ENCODE measurements around the gene BAHCC1. TPM values are rescaled to one million over a fixed set of nuclear protein-coding genes. Genes with fewer than 3 reads are reported as not detected.
A peak's percentile ranks its signal among the peaks of the same experiment; 100 is the strongest.

Gene BAHCC1
- total and polyA plus RNA-seq, 2 of the 4 experiments (the other 2 are of a cell fraction) = 0.36 to 7.8 TPM

- Histone ChIP-seq H3K23ac (ENCODE audit: low read depth, low read length) (peak overlapping the region; percentile 80), H2AK9ac (replicated peaks; ENCODE audit: low read depth, low read length, poor library complexity) (peak overlapping the region; percentile 92), H4K8ac (ENCODE audit: low read depth in 2 of 2, low read length in 2 of 2) (peak overlapping the region; percentile 76 to 89), H4K20me1 (ENCODE audit: insufficient read depth, low read length) (peaks cover 10% of the 10 kb centered on the region), H4K91ac (ENCODE audit: insufficient read depth, low read depth, low read length) (peak overlapping the region; percentile 36), H3K4me2 (ENCODE audit: low read depth, low read length) (peak overlapping the region; percentile 90), H2BK15ac (ENCODE audit: low read depth, low read length) (peak overlapping the region; percentile 47; the same call in 2 of the 3 replicates), H3K4ac (ENCODE audit: low read depth, low read length) (peak overlapping the region; percentile 93), H2AK5ac (ENCODE audit: low read depth, low read length) (peak overlapping the region; percentile 96), H2BK120ac (ENCODE audit: low read depth, low read length) (peak overlapping the region; percentile 90), H3K9ac (ENCODE audit: low read depth, low read length) (peak overlapping the region; percentile 80), H4K5ac (ENCODE audit: low read depth, low read length) (peak overlapping the region; percentile 95), H2BK20ac (ENCODE audit: low read depth, low read length) (peak overlapping the region; percentile 48; the same call in 1 of the 2 replicates), H3K56ac (ENCODE audit: extremely low read depth, insufficient read depth, low read length) (peak overlapping the region; percentile 79), H3K4me3 (ENCODE audit: insufficient read depth, low read depth, low read length) (peak overlapping the region; percentile 48), H3K4me1 (ENCODE audit: control insufficient read depth, insufficient read depth, low read length) (peaks cover 24% of the 10 kb centered on the region), H3K79me1 (ENCODE audit: low read depth in 1 of 2, low read length in 2 of 2) (peaks cover 11 to 32% of the 10 kb centered on the region in 2 experiments; a peak in 3 of 4 replicates), H3K9me3 (ENCODE audit: control insufficient read depth, insufficient read depth, low read length) (no peaks in the 10 kb centered on the region), H3K27me3 (ENCODE audit: control insufficient read depth, insufficient read depth, low read length) (no peaks in the 10 kb centered on the region), H3K18ac (ENCODE audit: low read depth, low read length) (peak overlapping the region; percentile 90), H3K9me1 (ENCODE audit: insufficient read depth, low read length) (no peaks in the 10 kb centered on the region), H2BK5ac (ENCODE audit: low read depth, low read length, poor library complexity, severe bottlenecking) (peak overlapping the region; percentile 96), H2AFZ (replicated peaks; ENCODE audit: low read length, poor library complexity) (peak overlapping the region; percentile 85), H3K14ac (replicated peaks; ENCODE audit: low read depth, low read length) (peak overlapping the region; percentile 88), H3K27ac (ENCODE audit: insufficient read depth, low read length) (peak overlapping the region; percentile 90), H3K36me3 (ENCODE audit: control insufficient read depth, insufficient read depth, low read length) (no peaks in the 10 kb centered on the region; the same call in 1 of the 2 replicates)
- DNase-seq (peak; percentile 49), ATAC-seq (ENCODE audit: low read depth) (no peak)
- intact Hi-C loops (cut with micrococcal nuclease) = loop anchor here (1.0 kb wide), 1 partner anchor 86 kb away; no protein-coding TSS in a partner anchor
- CTCF ChIA-PET = interaction anchor here (1.1 kb wide), 1 partner anchor 43 kb away, joined by 4 read pairs; no protein-coding TSS in a partner anchor
- in situ Hi-C loops (cut with MboI; ENCODE audit: low sequenced_read_pairs) = no loop called here
- no peak for TF ChIP-seq RFX5 (IDR thresholded peaks at IDR 0.05; ENCODE audit: low read depth, low read length)
- TF ChIP-seq RCOR1 (IDR thresholded peaks at IDR 0.05; ENCODE audit: insufficient replicate concordance, low read length) = no peak
- TF ChIP-seq, protein P1, sequence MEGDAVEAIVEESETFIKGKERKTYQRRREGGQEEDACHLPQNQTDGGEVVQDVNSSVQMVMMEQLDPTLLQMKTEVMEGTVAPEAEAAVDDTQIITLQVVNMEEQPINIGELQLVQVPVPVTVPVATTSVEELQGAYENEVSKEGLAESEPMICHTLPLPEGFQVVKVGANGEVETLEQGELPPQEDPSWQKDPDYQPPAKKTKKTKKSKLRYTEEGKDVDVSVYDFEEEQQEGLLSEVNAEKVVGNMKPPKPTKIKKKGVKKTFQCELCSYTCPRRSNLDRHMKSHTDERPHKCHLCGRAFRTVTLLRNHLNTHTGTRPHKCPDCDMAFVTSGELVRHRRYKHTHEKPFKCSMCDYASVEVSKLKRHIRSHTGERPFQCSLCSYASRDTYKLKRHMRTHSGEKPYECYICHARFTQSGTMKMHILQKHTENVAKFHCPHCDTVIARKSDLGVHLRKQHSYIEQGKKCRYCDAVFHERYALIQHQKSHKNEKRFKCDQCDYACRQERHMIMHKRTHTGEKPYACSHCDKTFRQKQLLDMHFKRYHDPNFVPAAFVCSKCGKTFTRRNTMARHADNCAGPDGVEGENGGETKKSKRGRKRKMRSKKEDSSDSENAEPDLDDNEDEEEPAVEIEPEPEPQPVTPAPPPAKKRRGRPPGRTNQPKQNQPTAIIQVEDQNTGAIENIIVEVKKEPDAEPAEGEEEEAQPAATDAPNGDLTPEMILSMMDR (conservative IDR thresholded peaks at IDR 0.05; ENCODE audit: low read depth, low read length) = no peak
- no peak for TF ChIP-seq CHD1 (IDR thresholded peaks at IDR 0.05; ENCODE audit: low read depth, low read length)
- TF ChIP-seq, protein P2, sequence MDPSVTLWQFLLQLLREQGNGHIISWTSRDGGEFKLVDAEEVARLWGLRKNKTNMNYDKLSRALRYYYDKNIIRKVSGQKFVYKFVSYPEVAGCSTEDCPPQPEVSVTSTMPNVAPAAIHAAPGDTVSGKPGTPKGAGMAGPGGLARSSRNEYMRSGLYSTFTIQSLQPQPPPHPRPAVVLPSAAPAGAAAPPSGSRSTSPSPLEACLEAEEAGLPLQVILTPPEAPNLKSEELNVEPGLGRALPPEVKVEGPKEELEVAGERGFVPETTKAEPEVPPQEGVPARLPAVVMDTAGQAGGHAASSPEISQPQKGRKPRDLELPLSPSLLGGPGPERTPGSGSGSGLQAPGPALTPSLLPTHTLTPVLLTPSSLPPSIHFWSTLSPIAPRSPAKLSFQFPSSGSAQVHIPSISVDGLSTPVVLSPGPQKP (IDR thresholded peaks at IDR 0.05; ENCODE audit: borderline replicate concordance, low read depth, low read length) = no peak
- no peak for TF ChIP-seq NFE2L2 (IDR thresholded peaks at IDR 0.05; ENCODE audit: low read depth, low read length)
- TF ChIP-seq CEBPB (IDR thresholded peaks at IDR 0.05; ENCODE audit: low read depth, low read length) = no peak
- TF ChIP-seq FOS (IDR thresholded peaks at IDR 0.05; ENCODE audit: low read depth, low read length) = no peak
- dilution Hi-C loops (cut with HindIII; ENCODE audit: low sequenced_read_pairs, unreplicated experiment) = no loop called here
- BruUV-seq (replicated peaks) = no TSS peak
- POLR2A ChIA-PET (ENCODE audit: unreplicated experiment) = no interaction called here
- 21% methylated on average over 29 of the region's 48 CpGs; no CpG with 5 or more reads in 1 of the 2 experiments for WGBS, 2 experiments (ENCODE audit: extremely low coverage in 2 of 2, insufficient read length in 1 of 2)
Observed at GRCh38 chr17:81398176-81398831, 3.0 kb downstream of the BAHCC1 start.
